ENCODE measurements around the gene DCHS2. TPM values are rescaled to one million over a fixed set of nuclear protein-coding genes. Genes with fewer than 3 reads are reported as not detected.
A peak's percentile ranks its signal among the peaks of the same experiment; 100 is the strongest.

Gene DCHS2
- total and polyA plus RNA-seq, 2 of the 8 experiments (the other 6 are each of a cell fraction or from before 2014, with no cell fraction given): 0.54 to 2.6 TPM

- DNase-seq (ENCODE audit: low read depth in 1 of 2, low spot score in 2 of 2): no peak
- Histone ChIP-seq H4K5ac (ENCODE audit: insufficient read length, low read depth, low read length) (no peak overlapping the region), H3K14ac (ENCODE audit: insufficient read length) (no peak overlapping the region), H2AFZ (ENCODE audit: low read length) (no peak overlapping the region), H3K4me2 (ENCODE audit: insufficient read depth in 1 of 2, low read depth in 2 of 2, low read length in 2 of 2) (no peak overlapping the region), H3K23ac (ENCODE audit: insufficient read length) (no peak overlapping the region), H3K56ac (replicated peaks; ENCODE audit: insufficient read length, low read depth, low read length) (no peak overlapping the region), H4K8ac (ENCODE audit: extremely low read depth, insufficient read depth, low read length) (no peak overlapping the region), H2BK12ac (ENCODE audit: low read depth, low read length) (no peak overlapping the region), H2BK5ac (ENCODE audit: low read depth, low read length) (no peak overlapping the region), H2BK120ac (replicated peaks; ENCODE audit: low read depth, low read length) (no peak overlapping the region), H3K4me1 (replicated peaks in 1 of 4; ENCODE audit: control insufficient read depth in 3 of 4, insufficient read depth in 4 of 4, low read length in 3 of 4) (no peaks in the 10 kb centered on the region), H3K23me2 (ENCODE audit: low read depth, low read length) (no peaks in the 10 kb centered on the region; the same call in 1 of the 2 replicates), H3K27me3 (replicated peaks in 1 of 4; ENCODE audit: control insufficient read depth in 3 of 4, extremely low read depth in 1 of 4, insufficient read depth in 3 of 4, low read length in 3 of 4) (no peaks in the 10 kb centered on the region), H3K4me3 (ENCODE audit: extremely low read depth in 1 of 4, insufficient read depth in 2 of 4, low read depth in 3 of 4, low read length in 4 of 4) (no peak overlapping the region), H2AK5ac (ENCODE audit: low read depth, low read length) (no peak overlapping the region), H3K36me3 (ENCODE audit: control insufficient read depth in 2 of 4, insufficient read depth in 4 of 4, low read length in 3 of 4) (no peaks in the 10 kb centered on the region), H2BK15ac (ENCODE audit: low read length) (no peak overlapping the region), H3K79me2 (ENCODE audit: control insufficient read depth in 1 of 2, insufficient read depth in 2 of 2, low read length in 2 of 2) (no peaks in the 10 kb centered on the region), H3K27ac (ENCODE audit: low read depth, low read length) (no peak overlapping the region), H3K9me3 (ENCODE audit: insufficient read depth in 2 of 2, low read depth in 1 of 2, low read length in 1 of 2) (no peaks in the 10 kb centered on the region), H4K91ac (replicated peaks; ENCODE audit: insufficient read length, low read length) (no peak overlapping the region), H3K9ac (replicated peaks in 1 of 4; ENCODE audit: extremely low read depth in 1 of 4, low read depth in 3 of 4, low read length in 3 of 4) (no peak overlapping the region), H3K4ac (replicated peaks; ENCODE audit: insufficient read length, low read depth, low read length) (no peak overlapping the region), H4K20me1 (replicated peaks in 1 of 2; ENCODE audit: control insufficient read depth in 1 of 2, insufficient read depth in 2 of 2, low read length in 2 of 2) (no peaks in the 10 kb centered on the region), H3K18ac (ENCODE audit: extremely low read depth, low read length) (no peak overlapping the region), H2BK20ac (ENCODE audit: low read length) (no peak overlapping the region), H3K79me1 (ENCODE audit: low read depth, low read length) (no peaks in the 10 kb centered on the region)
- POLR2A ChIA-PET (ENCODE audit: partially characterized antibody): interaction anchor here (1.1 kb wide), 1 partner anchor 558 kb away, joined by 3 read pairs; no protein-coding TSS in a partner anchor
- peak; percentile 93 for FAIRE-seq
- TF ChIP-seq RAD21 (IDR thresholded peaks at IDR 0.05 in 1 of 2, conservative IDR thresholded peaks at IDR 0.05 in 1 of 2; ENCODE audit: low read depth in 2 of 2, low read length in 2 of 2) (peak; percentile 35 to 53), ATF2 (IDR thresholded peaks at IDR 0.05; ENCODE audit: low read length) (no peak), CTCF (IDR thresholded peaks at IDR 0.05; ENCODE audit: control extremely low read depth in 1 of 3, insufficient read depth in 1 of 3, low read depth in 1 of 3, low read length in 3 of 3) (peak in 2 of 3 experiments; percentile 49 to 51; a peak in 3 of 4 replicates)
- CTCF ChIA-PET (ENCODE audit: partially characterized antibody): interaction anchor here (0.8 to 4.6 kb wide), 21 partner anchors 9 to 563 kb away, joined by 3 to 23 read pairs (median 4); no protein-coding TSS in a partner anchor
- WGBS, 2 experiments (ENCODE audit: extremely low coverage in 1 of 2, insufficient coverage in 1 of 2, insufficient read length in 1 of 2, insufficient replicate concordance in 2 of 2, low coverage in 1 of 2, low lambda C conversion rate in 2 of 2, missing lambda C conversion rate in 1 of 2): 88% methylated on average over 2 of the region's 2 CpGs; no CpG with 5 or more reads in 1 of the 2 experiments
These were observed 141.8 kb downstream of the DCHS2 start for GRCh38 chr4:154349829-154350228.

Measured in H1 (cell line).